K562 treated with DMSO at 1 percent for 24 hours (cell line): ENCODE measurements around the gene SIPA1. TPM values are rescaled to one million over a fixed set of nuclear protein-coding genes. Genes with fewer than 3 reads are reported as not detected.

Experiments
- total RNA-seq: library from RNA; unstranded; fragments of 300-600 nt; gene quantifications from 2 replicates; pipeline ENCODE4 v1.2.3, GENCODE V29; 2022; ENCODE audit warnings: low read depth; ENCODE audit not compliant: insufficient read depth

SIPA1 gene, protein sequence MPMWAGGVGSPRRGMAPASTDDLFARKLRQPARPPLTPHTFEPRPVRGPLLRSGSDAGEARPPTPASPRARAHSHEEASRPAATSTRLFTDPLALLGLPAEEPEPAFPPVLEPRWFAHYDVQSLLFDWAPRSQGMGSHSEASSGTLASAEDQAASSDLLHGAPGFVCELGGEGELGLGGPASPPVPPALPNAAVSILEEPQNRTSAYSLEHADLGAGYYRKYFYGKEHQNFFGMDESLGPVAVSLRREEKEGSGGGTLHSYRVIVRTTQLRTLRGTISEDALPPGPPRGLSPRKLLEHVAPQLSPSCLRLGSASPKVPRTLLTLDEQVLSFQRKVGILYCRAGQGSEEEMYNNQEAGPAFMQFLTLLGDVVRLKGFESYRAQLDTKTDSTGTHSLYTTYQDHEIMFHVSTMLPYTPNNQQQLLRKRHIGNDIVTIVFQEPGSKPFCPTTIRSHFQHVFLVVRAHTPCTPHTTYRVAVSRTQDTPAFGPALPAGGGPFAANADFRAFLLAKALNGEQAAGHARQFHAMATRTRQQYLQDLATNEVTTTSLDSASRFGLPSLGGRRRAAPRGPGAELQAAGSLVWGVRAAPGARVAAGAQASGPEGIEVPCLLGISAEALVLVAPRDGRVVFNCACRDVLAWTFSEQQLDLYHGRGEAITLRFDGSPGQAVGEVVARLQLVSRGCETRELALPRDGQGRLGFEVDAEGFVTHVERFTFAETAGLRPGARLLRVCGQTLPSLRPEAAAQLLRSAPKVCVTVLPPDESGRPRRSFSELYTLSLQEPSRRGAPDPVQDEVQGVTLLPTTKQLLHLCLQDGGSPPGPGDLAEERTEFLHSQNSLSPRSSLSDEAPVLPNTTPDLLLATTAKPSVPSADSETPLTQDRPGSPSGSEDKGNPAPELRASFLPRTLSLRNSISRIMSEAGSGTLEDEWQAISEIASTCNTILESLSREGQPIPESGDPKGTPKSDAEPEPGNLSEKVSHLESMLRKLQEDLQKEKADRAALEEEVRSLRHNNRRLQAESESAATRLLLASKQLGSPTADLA
- total RNA-seq = 99.8 and 104 TPM in 2 replicates

DNA sequence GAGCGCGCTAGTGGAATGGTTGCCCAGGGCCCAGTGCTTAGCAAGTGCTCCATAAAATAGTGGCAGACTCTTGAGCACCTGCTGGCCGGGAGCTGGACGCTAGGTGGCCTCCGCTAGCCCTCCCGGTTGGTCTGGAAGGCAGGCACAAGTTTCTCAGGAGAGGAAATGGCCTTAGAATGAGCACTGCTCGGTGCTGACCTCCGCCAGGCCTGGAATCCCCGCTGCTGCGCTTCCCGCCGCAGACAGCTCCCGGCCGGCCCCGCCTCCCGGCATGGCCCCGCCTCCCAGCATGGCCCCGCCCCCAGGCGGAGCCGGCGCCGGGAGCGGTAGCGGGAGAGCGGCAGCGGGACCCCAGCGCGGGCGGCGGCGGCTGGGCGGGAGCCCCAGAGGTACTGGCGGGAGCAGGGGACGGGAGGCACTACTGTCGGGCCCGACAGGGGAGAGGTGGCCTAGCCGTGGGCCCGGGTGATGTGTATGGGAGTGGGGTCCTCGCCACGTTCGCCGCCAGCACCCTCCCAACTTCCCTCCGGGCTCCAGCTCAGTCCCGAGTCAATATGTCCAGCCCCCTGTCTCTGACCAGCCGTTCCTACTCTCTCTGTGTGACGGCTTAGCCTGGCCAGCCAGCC, at the start of gene SIPA1:
TSS of gene SIPA1 (plus strand) at position 308 of the 626 bp plus-strand sequence. CDS start 2,821 bp downstream, outside the sequence.

DNA sequence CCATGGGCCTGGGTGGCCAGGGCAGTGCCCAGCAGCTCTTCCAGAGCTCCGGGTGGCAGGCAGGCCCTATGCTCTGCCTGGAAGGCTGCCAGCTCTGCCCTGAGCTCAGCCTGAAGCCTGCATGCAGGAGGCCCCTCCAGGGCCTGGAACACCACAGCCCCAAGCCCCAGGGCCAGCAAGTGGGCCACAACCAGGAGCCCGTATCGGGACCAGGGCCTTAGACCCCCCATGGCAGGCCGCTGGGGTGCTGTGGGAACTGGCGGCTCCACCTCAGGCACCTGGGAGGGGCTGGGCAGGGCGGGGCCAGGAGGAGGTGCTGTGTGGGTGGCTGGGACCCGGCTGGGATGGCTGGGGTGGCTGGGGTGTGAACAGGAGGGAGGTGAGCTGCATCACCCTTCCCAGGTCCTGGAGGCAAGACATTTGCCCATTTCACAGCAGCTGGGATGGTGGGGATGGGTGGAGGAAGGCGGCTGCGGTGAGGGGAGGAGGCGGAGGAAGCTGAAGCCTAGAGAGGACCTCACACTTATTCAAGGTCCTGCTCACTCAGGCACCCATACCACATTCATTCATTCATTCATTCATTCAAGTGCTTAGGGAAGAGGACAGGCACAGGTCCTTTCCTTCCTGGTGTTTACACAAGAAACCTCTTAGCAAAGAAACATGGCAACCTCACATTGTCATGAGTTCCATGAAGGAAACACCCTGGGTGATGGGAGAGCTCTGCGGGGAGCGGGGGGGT, 42.2 kb upstream of the SIPA1 start, which contains the start of gene KCNK7:
TSS of gene KCNK7 (minus strand) at position 258 of the 739 bp plus-strand sequence. CDS start at position 230, 28 bp downstream.

DNA sequence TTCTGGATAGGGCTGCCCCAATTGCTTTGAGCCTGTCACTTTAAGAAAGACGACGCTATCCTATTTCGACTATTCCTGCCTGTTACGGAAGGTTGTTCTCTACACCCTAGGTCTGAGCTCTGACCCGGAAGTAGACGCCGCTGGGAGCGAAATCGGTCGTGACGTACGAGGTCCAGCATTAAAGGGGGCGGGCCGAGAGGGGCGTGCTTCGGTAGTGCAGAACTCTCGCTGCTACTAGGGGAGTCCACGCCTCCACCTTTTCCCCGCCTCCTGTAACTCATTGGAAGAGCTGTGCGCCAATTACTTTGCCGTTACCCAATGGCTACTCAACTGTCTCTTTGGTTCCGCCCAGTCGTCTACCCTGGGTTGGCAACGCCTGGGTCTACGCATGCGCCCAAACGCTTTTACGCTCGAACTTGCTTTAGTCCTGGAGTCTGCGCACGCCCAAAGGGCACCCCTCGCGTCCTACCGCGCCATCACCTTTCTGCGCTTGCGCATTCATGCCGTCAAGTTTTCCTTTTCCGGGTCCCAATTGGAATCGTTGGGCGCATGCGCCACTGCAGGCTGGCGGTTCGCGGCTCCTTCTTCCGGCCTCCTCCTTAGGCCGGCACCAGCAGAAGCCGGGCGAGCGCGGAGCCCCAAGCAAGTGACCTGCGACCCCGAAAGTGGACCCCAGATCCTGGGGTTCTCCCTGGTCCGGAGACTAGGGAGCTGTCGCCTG, 22.5 kb upstream of the SIPA1 start, which contains the start of gene PCNX3:
TSS of gene PCNX3 (plus strand) at position 548 of the 721 bp plus-strand sequence. CDS start 536 bp downstream, outside the sequence.

DNA sequence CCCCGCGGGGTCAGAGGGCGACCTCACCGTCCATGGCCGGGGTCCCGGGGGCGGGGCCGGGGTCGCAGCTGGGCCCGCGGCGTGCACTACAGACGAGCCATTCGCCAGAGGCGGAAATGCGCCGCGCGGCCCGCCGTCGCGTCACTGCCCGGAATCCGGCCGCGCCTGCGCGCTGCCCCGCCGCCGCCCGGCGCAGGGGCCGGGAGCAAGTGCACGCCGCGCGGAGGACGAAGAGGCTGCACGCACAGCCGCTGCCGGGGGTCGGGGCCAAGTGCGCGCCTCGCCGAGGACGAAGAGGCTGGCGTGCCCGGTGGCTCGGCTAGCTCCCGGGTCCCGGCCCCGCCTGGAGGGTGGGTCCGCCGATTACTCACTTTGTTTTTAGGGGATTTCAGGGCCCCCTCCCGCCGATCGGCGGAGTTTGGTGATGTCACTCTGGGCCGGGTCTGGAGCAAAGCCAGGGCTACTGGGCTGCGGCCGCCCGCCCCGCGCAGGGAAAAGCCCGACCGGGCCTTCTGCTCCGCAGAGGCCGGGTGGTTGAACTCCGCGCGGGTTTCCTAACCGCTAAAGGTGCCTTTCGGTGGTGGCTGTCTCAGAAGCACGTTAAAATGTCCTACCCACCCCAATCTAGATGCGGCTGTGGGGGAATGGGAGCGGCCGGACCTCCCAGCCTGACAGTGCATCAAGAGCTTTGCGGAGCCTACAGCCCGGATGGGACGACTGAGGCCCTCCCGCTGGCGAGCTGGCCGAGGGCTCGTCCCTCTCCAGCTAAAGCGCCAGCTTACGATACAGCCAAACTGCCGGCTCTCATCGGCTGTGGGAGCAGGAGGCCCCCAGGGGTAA, 25.1 kb downstream of the SIPA1 start, which contains the start of gene RELA:
TSS of gene RELA (minus strand) at position 118 of the 840 bp plus-strand sequence. CDS start at position 34, 84 bp downstream.

Other genes starting within 250 kb of the SIPA1 start
- 25.4 and 31.8 TPM in 2 replicates for gene NEAT1, start 215.3 kb upstream of the SIPA1 start, total RNA-seq
- gene MALAT1, start 139.1 kb upstream of the SIPA1 start, total RNA-seq = 92.6 and 97.2 TPM in 2 replicates
- gene SCYL1, start 113.0 kb upstream of the SIPA1 start, total RNA-seq = 135 and 143 TPM in 2 replicates
- gene LTBP3, start 79.7 kb upstream of the SIPA1 start, total RNA-seq = 42.3 and 45.8 TPM in 2 replicates
- gene ZNRD2, start 67.6 kb upstream of the SIPA1 start, total RNA-seq = 65.6 and 76.3 TPM in 2 replicates
- gene FAM89B, start 65.6 kb upstream of the SIPA1 start, total RNA-seq = 140 and 142 TPM in 2 replicates
- 83.0 and 84.8 TPM in 2 replicates for gene EHBP1L1, start 62.0 kb upstream of the SIPA1 start, total RNA-seq
- 4.0 and 4.8 TPM in 2 replicates for gene KCNK7, start 42.3 kb upstream of the SIPA1 start, total RNA-seq
- gene MAP3K11, start 23.9 kb upstream of the SIPA1 start, total RNA-seq = 93.2 and 97.7 TPM in 2 replicates
- gene PCNX3, start 22.3 kb upstream of the SIPA1 start, total RNA-seq = 52.3 and 54.3 TPM in 2 replicates
- gene RELA, start 24.8 kb downstream of the SIPA1 start, total RNA-seq = 76.3 and 79.5 TPM in 2 replicates
- gene KAT5, start 74.2 kb downstream of the SIPA1 start, total RNA-seq = 50.5 and 58.6 TPM in 2 replicates
- 50.7 and 64.2 TPM in 2 replicates for gene RNASEH2C, start 82.7 kb downstream of the SIPA1 start, total RNA-seq
- 43.7 and 44.6 TPM in 2 replicates for gene AP5B1, start 142.9 kb downstream of the SIPA1 start, total RNA-seq
- not detected in 2 replicates for gene OVOL1, start 149.0 kb downstream of the SIPA1 start, total RNA-seq
- gene SNX32, start 195.9 kb downstream of the SIPA1 start, total RNA-seq = not detected in 2 replicates
- gene CFL1, start 220.1 kb downstream of the SIPA1 start, total RNA-seq = 749 and 768 TPM in 2 replicates
- gene MUS81, start 222.3 kb downstream of the SIPA1 start, total RNA-seq = 72.4 and 88.2 TPM in 2 replicates
- gene EFEMP2, start 234.7 kb downstream of the SIPA1 start, total RNA-seq = 0.50 and 1.1 TPM in 2 replicates
- gene CTSW, start 241.7 kb downstream of the SIPA1 start, total RNA-seq = not detected in 2 replicates